NCI-H2029 (cell line): ENCODE measurements around the gene KLRG1.

Source experiments
- DNase-seq: peaks from one replicate; lab custom pipeline; 2025; lab: John Stamatoyannopoulos, UW

The KLRG1 gene

GRCh38 chr12:8989413-8989812, at the start of gene KLRG1:
TSS of gene KLRG1 (plus strand) at chr12:8989546. CDS start at chr12:8989636, 90 bp downstream.
- DNase-seq: no peak

GRCh38 chr12:8941691-8942478, 47.5 kb upstream of the KLRG1 start:
- DNase-seq: no peak

DNA sequence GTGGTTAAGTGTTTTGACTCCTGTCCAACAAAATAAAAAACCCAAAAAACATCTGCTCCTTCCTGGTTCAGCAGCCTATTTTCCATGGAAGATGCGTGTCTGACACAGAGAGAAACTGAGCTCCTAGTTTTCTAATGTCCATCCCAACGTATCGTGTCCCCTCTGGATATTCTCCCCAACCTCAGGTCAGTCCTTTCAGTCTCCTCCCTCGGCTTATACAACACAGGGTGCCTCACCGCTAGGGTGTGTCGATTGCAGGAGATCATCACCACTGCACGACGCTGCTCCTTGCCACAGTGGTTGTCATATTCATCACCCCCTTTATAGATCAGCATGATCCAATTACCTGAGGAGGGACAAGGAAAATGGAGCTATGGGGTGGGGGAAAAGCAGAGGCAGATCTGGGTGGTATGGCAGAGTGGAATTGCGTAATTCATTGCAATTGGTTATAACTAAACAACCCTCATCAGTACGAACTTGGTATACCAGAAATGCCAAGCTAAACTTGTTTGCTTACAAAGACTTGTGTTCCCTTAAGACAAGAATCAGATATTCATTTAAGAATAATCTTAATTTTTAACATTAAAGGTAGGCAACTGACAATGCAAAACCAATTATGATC, 45.7 kb upstream of the KLRG1 start:
- no peak for DNase-seq

DNA sequence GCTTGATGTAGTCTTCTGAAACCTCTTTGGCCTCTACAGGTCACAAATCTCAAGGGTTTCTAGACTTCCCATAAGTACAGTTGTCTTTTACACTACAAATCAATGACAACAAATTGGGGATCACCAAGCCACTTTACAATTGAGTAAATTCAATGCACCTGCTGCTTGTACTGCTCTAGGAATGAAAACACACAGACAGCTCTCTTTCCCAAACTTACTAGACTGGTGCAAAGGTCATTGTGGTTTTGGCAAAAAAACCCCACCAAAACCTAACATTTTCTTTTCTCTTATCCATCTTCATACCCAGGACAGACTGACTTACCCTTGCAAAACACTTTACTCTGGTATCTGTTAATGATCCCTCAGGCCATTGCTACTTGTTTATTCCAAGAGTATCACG, 42.6 kb upstream of the KLRG1 start:
- no peak for DNase-seq

GRCh38 chr12:8947737-8948136, 41.6 kb upstream of the KLRG1 start:
- no peak for DNase-seq

GRCh38 chr12:8948701-8949341, 40.5 kb upstream of the KLRG1 start:
- DNase-seq: no peak

GRCh38 chr12:8949342-8950220, 39.8 kb upstream of the KLRG1 start, which contains the start of gene M6PR:
TSS of gene M6PR (minus strand) at chr12:8949645. CDS start at chr12:8946404, 3,241 bp downstream.
- DNase-seq: peak; percentile 84

DNA sequence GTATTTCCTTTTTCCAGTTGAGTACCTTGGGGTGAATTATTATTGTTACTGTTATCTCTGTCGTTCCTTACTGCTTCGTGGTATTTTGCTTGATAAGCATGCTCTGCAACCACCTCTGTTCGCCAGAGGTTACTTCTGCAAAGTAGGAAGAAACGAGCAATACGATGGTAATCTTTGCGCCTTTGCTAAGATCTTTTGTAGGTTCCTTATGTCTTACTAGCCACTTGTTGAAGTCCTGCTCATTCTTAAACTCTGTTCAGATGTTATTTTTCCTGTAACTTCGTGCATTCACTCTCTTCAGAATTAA, 39.2 kb upstream of the KLRG1 start:
- DNase-seq: no peak

GRCh38 chr12:8950702-8951478, 38.5 kb upstream of the KLRG1 start:
- no peak for DNase-seq

- DNase-seq: no peak
Observed at GRCh38 chr12:8951744-8952143, 37.6 kb upstream of the KLRG1 start.

- DNase-seq: no peak
Observed at GRCh38 chr12:8953773-8954402, 35.5 kb upstream of the KLRG1 start.

- no peak for DNase-seq
Observed at GRCh38 chr12:8956073-8956472, 33.3 kb upstream of the KLRG1 start.

- DNase-seq: no peak
Observed at GRCh38 chr12:8956772-8957171, 32.6 kb upstream of the KLRG1 start.

DNA sequence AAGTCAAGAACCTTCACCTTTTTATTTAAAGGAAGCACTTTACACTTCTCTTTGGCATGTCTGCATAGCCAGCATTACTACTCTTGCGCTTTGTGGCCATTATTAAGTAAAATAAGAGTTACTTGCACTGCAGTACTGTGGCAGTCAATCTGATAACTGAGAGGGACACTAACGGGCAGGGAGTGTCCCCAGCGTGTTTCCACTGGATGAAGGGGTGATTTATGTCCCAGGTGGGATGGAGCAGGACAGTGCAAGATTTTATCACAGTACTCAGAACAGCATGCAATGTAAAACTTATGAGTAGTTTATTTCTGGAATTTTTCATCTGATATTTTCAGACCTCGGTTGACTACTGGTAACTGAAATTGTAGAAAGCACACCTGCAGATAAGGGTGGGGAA, 31.8 kb upstream of the KLRG1 start:
- no peak for DNase-seq

DNA sequence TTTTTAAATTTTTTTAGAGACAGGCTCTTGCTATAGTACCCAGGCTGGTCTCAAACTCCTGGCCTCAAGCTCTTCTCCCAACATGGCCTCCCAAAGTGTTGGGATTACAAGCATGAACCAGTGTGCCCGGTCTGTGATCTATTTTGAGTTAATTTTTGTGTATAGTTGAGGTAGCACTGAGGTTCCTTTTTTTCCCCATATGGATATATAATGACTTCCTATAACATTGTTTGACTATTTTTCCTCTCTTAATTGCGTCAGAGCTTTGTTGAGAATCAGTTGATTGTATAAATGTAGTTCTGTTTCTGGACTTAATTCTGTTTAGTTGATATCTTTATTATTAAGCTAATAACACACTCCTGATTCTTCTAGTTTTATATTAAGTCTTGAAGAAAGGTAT, 31.3 kb upstream of the KLRG1 start:
- DNase-seq: no peak

- no peak for DNase-seq
Observed at GRCh38 chr12:8960176-8960575, 29.2 kb upstream of the KLRG1 start.

GRCh38 chr12:8968761-8969160, 20.6 kb upstream of the KLRG1 start:
- DNase-seq: no peak

DNA sequence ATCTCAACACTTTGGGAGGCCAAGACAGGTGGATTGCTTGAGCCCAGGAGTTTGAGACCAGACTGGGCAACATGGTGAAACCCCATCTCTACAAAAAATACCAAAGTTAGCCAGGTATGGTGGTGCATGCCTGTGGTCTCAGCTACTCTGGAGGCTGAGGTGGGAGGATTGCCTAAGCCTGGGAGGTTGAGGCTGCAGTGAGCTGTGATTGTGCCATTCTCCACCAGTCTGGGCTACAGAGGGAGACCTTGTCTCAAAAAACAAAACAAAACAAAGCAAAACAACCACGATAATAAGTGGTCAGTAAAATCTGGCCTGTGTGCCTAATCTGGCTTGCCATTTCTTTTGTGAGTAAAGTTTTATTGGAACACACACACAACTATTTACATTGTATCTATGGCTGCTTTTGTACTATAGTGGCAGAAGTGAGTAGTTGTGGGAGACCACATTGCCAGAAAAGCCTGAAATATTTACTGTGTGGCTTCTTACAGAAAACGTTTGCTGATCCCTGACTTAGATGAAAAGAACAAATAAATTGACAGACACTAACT, 19.4 kb upstream of the KLRG1 start:
- DNase-seq: no peak

DNA sequence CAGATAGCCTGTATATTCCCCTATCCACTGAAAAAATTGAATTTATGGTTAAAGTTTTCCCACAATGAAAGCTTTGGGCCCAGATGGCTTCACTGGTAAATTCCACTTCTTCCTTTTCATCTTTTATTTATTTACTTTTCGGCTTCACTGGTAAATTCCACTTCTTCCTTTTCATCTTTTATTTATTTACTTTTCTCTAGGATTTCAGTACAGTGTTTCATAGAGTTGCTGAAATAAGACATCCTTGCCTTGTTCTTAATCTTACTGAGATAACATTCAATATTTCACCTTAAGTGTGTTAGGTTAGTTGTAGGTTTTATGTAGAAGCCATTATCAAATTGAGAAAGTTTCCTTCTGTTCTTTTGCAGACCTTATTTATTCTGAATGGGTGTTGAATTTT, 18.9 kb upstream of the KLRG1 start:
- DNase-seq: no peak

GRCh38 chr12:8980137-8980536, 9.2 kb upstream of the KLRG1 start:
- DNase-seq: no peak
